CD4-positive, alpha-beta T cell treated with Interleukin-10 for 1 hour (primary cell): ENCODE data around the gene GDF11.

Experiments
- DNase-seq: peaks from one replicate; pipeline ENCODE4 v3.0.0-alpha.2; 2020

Gene GDF11

GRCh38 chr12:55742719-55743405 lies at the start of gene GDF11:
Gene GDF11 (plus strand): TSS chr12:55743122. CDS start chr12:55743317, 195 bp downstream.
- DNase-seq, result peak; percentile 83

GRCh38 chr12:55693323-55694187 lies 49.4 kb upstream of the GDF11 start:
- no peak for DNase-seq

- no peak for DNase-seq
Observed at GRCh38 chr12:55694188-55694515, 48.8 kb upstream of the GDF11 start.

- no peak for DNase-seq
Observed at GRCh38 chr12:55694651-55695050, 48.3 kb upstream of the GDF11 start.

GRCh38 chr12:55695349-55695748 lies 47.6 kb upstream of the GDF11 start:
- no peak for DNase-seq

GRCh38 chr12:55696141-55696540 lies 46.8 kb upstream of the GDF11 start:
- DNase-seq, result no peak

GRCh38 chr12:55696796-55697462 lies 46.0 kb upstream of the GDF11 start:
- no peak for DNase-seq

GRCh38 chr12:55697686-55698085 lies 45.2 kb upstream of the GDF11 start:
- no peak for DNase-seq

GRCh38 chr12:55698241-55698955 lies 44.5 kb upstream of the GDF11 start:
- DNase-seq, result no peak

GRCh38 chr12:55698965-55699364 lies 44.0 kb upstream of the GDF11 start:
- no peak for DNase-seq

GRCh38 chr12:55699471-55700055 lies 43.4 kb upstream of the GDF11 start:
- no peak for DNase-seq

- no peak for DNase-seq
Observed at GRCh38 chr12:55700255-55701018, 42.5 kb upstream of the GDF11 start.

- DNase-seq, result no peak
Observed at GRCh38 chr12:55702861-55703260, 40.1 kb upstream of the GDF11 start.

GRCh38 chr12:55703288-55703687 lies 39.6 kb upstream of the GDF11 start:
- DNase-seq, result no peak

- no peak for DNase-seq
Observed at GRCh38 chr12:55703901-55704761, 38.8 kb upstream of the GDF11 start.

- no peak for DNase-seq
Observed at GRCh38 chr12:55704824-55705718, 37.9 kb upstream of the GDF11 start.

- no peak for DNase-seq
Observed at GRCh38 chr12:55705782-55706402, 37.0 kb upstream of the GDF11 start.

GRCh38 chr12:55706568-55707218 lies 36.2 kb upstream of the GDF11 start:
- DNase-seq, result no peak

- no peak for DNase-seq
Observed at GRCh38 chr12:55707219-55707671, 35.7 kb upstream of the GDF11 start.
